ENCODE measurements around the gene ZIM2. TPM values are rescaled to one million over a fixed set of nuclear protein-coding genes. Genes with fewer than 3 reads are reported as not detected.

Gene ZIM2
- total and polyA plus RNA-seq, 2 of the 4 experiments (the other 2 are of a cell fraction), result not detected

DNA sequence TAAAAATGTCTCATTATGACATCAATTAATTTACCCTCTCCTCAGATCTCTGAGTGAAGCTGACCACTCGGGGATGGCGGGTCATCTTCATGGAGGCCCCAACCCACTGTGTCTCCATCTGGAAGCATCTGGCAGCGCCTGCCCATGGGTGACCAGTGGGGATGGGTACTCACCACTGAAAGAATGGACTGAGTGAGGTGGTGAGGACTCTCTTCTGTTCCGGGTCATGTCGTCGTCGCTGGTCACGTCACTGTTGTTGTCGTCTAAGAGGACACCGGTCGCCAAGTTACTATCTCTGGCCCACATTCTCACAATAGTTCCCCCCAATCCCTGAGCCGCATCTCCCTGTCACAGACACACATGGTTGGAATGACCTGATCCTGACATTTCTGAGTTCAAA, 17.1 kb downstream of the ZIM2 start:
- no peak overlapping the region for H2AFZ ChIP-seq (replicated peaks; ENCODE audit: low read length, poor library complexity)
- BruUV-seq (replicated peaks), result no TSS peak
- H3K9me3 ChIP-seq (ENCODE audit: control insufficient read depth, insufficient read depth, low read length), result peaks cover 52% of the 10 kb centered on the region
- no peak overlapping the region for H3K14ac ChIP-seq (replicated peaks; ENCODE audit: low read depth, low read length)
- POLR2A ChIA-PET (ENCODE audit: unreplicated experiment), result no interaction called here
- no peaks in the 10 kb centered on the region for H3K9me1 ChIP-seq (ENCODE audit: insufficient read depth, low read length)
- no peak overlapping the region for H3K4ac ChIP-seq (ENCODE audit: low read depth, low read length)
- no peaks in the 10 kb centered on the region for H3K4me1 ChIP-seq (ENCODE audit: control insufficient read depth, insufficient read depth, low read length)
- no peak overlapping the region for H2AK5ac ChIP-seq (ENCODE audit: low read depth, low read length)
- no peaks in the 10 kb centered on the region for H3K27me3 ChIP-seq (ENCODE audit: control insufficient read depth, insufficient read depth, low read length)
- no peaks in the 10 kb centered on the region for H4K20me1 ChIP-seq (ENCODE audit: insufficient read depth, low read length)
- H2BK5ac ChIP-seq (ENCODE audit: low read depth, low read length, poor library complexity, severe bottlenecking), result no peak overlapping the region
- H2BK120ac ChIP-seq (ENCODE audit: low read depth, low read length), result no peak overlapping the region
- no peak for TF ChIP-seq RCOR1 (IDR thresholded peaks at IDR 0.05; ENCODE audit: insufficient replicate concordance, low read length)
- TF ChIP-seq RFX5 (IDR thresholded peaks at IDR 0.05; ENCODE audit: low read depth, low read length), result no peak
- TF ChIP-seq, protein P1, sequence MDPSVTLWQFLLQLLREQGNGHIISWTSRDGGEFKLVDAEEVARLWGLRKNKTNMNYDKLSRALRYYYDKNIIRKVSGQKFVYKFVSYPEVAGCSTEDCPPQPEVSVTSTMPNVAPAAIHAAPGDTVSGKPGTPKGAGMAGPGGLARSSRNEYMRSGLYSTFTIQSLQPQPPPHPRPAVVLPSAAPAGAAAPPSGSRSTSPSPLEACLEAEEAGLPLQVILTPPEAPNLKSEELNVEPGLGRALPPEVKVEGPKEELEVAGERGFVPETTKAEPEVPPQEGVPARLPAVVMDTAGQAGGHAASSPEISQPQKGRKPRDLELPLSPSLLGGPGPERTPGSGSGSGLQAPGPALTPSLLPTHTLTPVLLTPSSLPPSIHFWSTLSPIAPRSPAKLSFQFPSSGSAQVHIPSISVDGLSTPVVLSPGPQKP (IDR thresholded peaks at IDR 0.05; ENCODE audit: borderline replicate concordance, low read depth, low read length), result no peak
- CTCF ChIA-PET, result no interaction called here
- no peaks in the 10 kb centered on the region for H3K79me1 ChIP-seq (ENCODE audit: low read depth in 1 of 2, low read length in 2 of 2)
- H2BK15ac ChIP-seq (ENCODE audit: low read depth, low read length), result no peak overlapping the region
- H4K91ac ChIP-seq (ENCODE audit: insufficient read depth, low read depth, low read length), result no peak overlapping the region
- no peak overlapping the region for H3K9ac ChIP-seq (ENCODE audit: low read depth, low read length)
- no peak overlapping the region for H3K23ac ChIP-seq (ENCODE audit: low read depth, low read length)
- H2AK9ac ChIP-seq (replicated peaks; ENCODE audit: low read depth, low read length, poor library complexity), result no peak overlapping the region
- H4K8ac ChIP-seq (ENCODE audit: low read depth in 2 of 2, low read length in 2 of 2), result no peak overlapping the region
- H3K18ac ChIP-seq (ENCODE audit: low read depth, low read length), result no peak overlapping the region
- H3K4me3 ChIP-seq (ENCODE audit: insufficient read depth, low read depth, low read length), result no peak overlapping the region
- no peak for DNase-seq
- no CpG with 5 or more reads among the region's 12 CpGs for WGBS, 2 experiments (ENCODE audit: extremely low coverage in 2 of 2, insufficient read length in 1 of 2)
- H3K56ac ChIP-seq (ENCODE audit: extremely low read depth, insufficient read depth, low read length), result no peak overlapping the region
- in situ Hi-C loops (cut with MboI; ENCODE audit: low sequenced_read_pairs), result no loop called here
- no peak overlapping the region for H3K27ac ChIP-seq (ENCODE audit: insufficient read depth, low read length)
- dilution Hi-C loops (cut with HindIII; ENCODE audit: low sequenced_read_pairs, unreplicated experiment), result no loop called here
- no peak overlapping the region for H4K5ac ChIP-seq (ENCODE audit: low read depth, low read length)
- H3K36me3 ChIP-seq (ENCODE audit: control insufficient read depth, insufficient read depth, low read length), result no peaks in the 10 kb centered on the region
- ATAC-seq (ENCODE audit: low read depth), result no peak
- H2BK20ac ChIP-seq (ENCODE audit: low read depth, low read length), result no peak overlapping the region
- intact Hi-C loops (cut with micrococcal nuclease), result no loop called here
- no peak overlapping the region for H3K4me2 ChIP-seq (ENCODE audit: low read depth, low read length)

All from IMR-90 (cell line).